Neuronal stem cell (in vitro differentiated cells): ENCODE results near the gene DDX3X.
"Not testable (repeated sequence)": the region's sequence is repeated elsewhere in the genome, so short reads cannot be mapped to it uniquely, and the experiment has no call there.

Experiments used
- DNase-seq: peaks from one replicate; pipeline ENCODE4 v3.0.0-alpha.2; 2013; ENCODE audit warnings: low spot score
- H2AFZ ChIP-seq: one replicate; pipeline ENCODE4 v1.6.1; 2013; ENCODE audit warnings: mild to moderate bottlenecking, low read length, inconsistent platforms
- H2AK5ac ChIP-seq: 2 replicates; pipeline ENCODE4 v1.6.1; 2013; ENCODE audit warnings: low read depth, mild to moderate bottlenecking, inconsistent platforms, low read length, moderate library complexity, mixed read lengths
- H2BK120ac ChIP-seq: 2 replicates; pipeline ENCODE4 v1.6.1; 2013; ENCODE audit warnings: low read depth, mild to moderate bottlenecking, inconsistent platforms, low read length, moderate library complexity, mixed read lengths
- H2BK12ac ChIP-seq: one replicate; pipeline ENCODE4 v1.6.1; 2013; ENCODE audit warnings: low read length, inconsistent platforms
- H2BK15ac ChIP-seq: 2 replicates; pipeline ENCODE4 v1.6.1; 2013; ENCODE audit warnings: mild to moderate bottlenecking, low read length, inconsistent platforms, mixed read lengths
- H2BK5ac ChIP-seq: one replicate; pipeline ENCODE4 v1.6.1; 2013; ENCODE audit warnings: inconsistent platforms, mild to moderate bottlenecking, low read length, moderate library complexity
- H3K14ac ChIP-seq: one replicate; pipeline ENCODE4 v1.6.1; 2013; ENCODE audit warnings: low read length, inconsistent platforms
- H3K18ac ChIP-seq: 2 replicates; pipeline ENCODE4 v1.6.1; 2013; ENCODE audit warnings: low read length, inconsistent platforms
- H3K23ac ChIP-seq: 2 replicates; pipeline ENCODE4 v1.6.1; 2013; ENCODE audit warnings: low read depth, mild to moderate bottlenecking, mixed read lengths, low read length, inconsistent platforms; ENCODE audit not compliant: poor library complexity
- H3K27ac ChIP-seq: replicated peaks from 3 replicates; pipeline ENCODE4 v1.5.1; 2013; ENCODE audit warnings: low read length, inconsistent platforms
- H3K27me3 ChIP-seq, 3 experiments: 2 replicates each; pipeline ENCODE4 v1.6.1; 2013; ENCODE audit warnings: low read length in 3 of 3, mild to moderate bottlenecking in 2 of 3, inconsistent platforms in 1 of 3, low read depth in 1 of 3, mixed read lengths in 1 of 3, moderate library complexity in 1 of 3; ENCODE audit not compliant: control insufficient read depth in 3 of 3, insufficient read depth in 3 of 3
- H3K36me3 ChIP-seq, 2 donors: replicated peaks in 1 of 2; 2 replicates each; pipeline ENCODE4 v1.6.1; 2013; ENCODE audit warnings: low read length in 2 of 2; ENCODE audit not compliant: control insufficient read depth in 2 of 2, insufficient read depth in 2 of 2
- H3K4ac ChIP-seq: 2 replicates; pipeline ENCODE4 v1.6.1; 2013; ENCODE audit warnings: inconsistent platforms, mild to moderate bottlenecking, low read length, moderate library complexity
- H3K4me1 ChIP-seq, 2 donors: 1 replicate in 1 of 2; 2 replicates in 1 of 2; pipeline ENCODE4 v1.6.1; 2013; ENCODE audit warnings: low read length in 2 of 2, low read depth in 1 of 2; ENCODE audit not compliant: control insufficient read depth in 2 of 2, insufficient read depth in 1 of 2
- H3K4me2 ChIP-seq: one replicate; pipeline ENCODE4 v1.6.1; 2013; ENCODE audit warnings: mild to moderate bottlenecking, low read length, inconsistent platforms; ENCODE audit not compliant: insufficient read depth, poor library complexity, severe bottlenecking
- H3K4me3 ChIP-seq, 2 donors: 2 replicates each; pipeline ENCODE4 v1.5.1; 2013; ENCODE audit warnings: low read length in 2 of 2, mild to moderate bottlenecking in 2 of 2, inconsistent platforms in 1 of 2, moderate library complexity in 1 of 2
- H3K79me1 ChIP-seq: one replicate; pipeline ENCODE4 v1.6.1; 2013; ENCODE audit warnings: low read depth, mild to moderate bottlenecking, inconsistent platforms, low read length, moderate library complexity
- H3K9ac ChIP-seq: one replicate; pipeline ENCODE4 v1.6.1; 2013; ENCODE audit warnings: mild to moderate bottlenecking, low read depth, low read length, inconsistent platforms; ENCODE audit not compliant: poor library complexity
- H3K9me3 ChIP-seq, 2 donors: replicated peaks in 1 of 2; 2 replicates each; pipeline versions ENCODE3 to v1.6.1; 2013; ENCODE audit warnings: low read length in 2 of 2, mild to moderate bottlenecking in 2 of 2, inconsistent platforms in 1 of 2, low read depth in 1 of 2, mixed read lengths in 1 of 2, moderate library complexity in 1 of 2; ENCODE audit not compliant: control insufficient read depth in 2 of 2, insufficient read depth in 1 of 2
- H4K8ac ChIP-seq: one replicate; pipeline ENCODE4 v1.6.1; 2013; ENCODE audit warnings: low read depth, mild to moderate bottlenecking, inconsistent platforms, low read length, moderate library complexity
- H4K91ac ChIP-seq: one replicate; pipeline ENCODE4 v1.6.1; 2013; ENCODE audit warnings: low read length, low read depth, mild to moderate bottlenecking, inconsistent platforms; ENCODE audit not compliant: poor library complexity
- WGBS, 2 donors: extraction: QIAGEN DNeasy Blood & Tissue Kit; methylation state at CpG; one replicate each; pipeline ENCODE4 v1.1.7; 2013; ENCODE audit warnings: missing lambda C conversion rate in 2 of 2, mixed read lengths in 1 of 2; ENCODE audit not compliant: insufficient read length in 2 of 2, insufficient replicate concordance in 1 of 2; ENCODE audit errors: extremely low coverage in 2 of 2; 5-methylcytosine and 5-hydroxymethylcytosine counted together

The DDX3X gene

DNA sequence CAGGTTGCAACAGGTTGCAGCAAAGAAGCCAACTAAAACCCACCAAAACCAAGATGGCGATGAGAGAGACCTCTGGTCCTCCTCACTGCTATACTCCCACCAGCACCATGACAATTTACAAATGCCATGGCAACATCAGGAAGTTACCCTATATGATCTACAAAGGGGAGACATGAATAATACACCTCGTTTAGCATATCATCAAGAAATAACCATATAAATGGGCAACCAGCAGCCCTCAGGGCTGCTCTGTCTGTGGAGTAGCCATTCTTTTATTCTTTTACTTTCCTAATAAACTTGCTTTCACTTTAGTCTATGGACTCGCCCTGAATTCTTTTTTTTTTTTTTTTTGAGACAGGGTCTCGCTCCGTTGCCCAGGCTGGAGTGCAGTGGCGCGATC lies 56.6 kb downstream of the DDX3X start:
- not testable (repeated sequence) for H2AFZ ChIP-seq, H3K18ac ChIP-seq, H2BK120ac ChIP-seq, H4K91ac ChIP-seq, H2BK12ac ChIP-seq, H3K23ac ChIP-seq, H2AK5ac ChIP-seq, DNase-seq, H3K4me2 ChIP-seq, H4K8ac ChIP-seq, H2BK15ac ChIP-seq, H2BK5ac ChIP-seq, H3K9ac ChIP-seq, H3K27me3 ChIP-seq, H3K79me1 ChIP-seq, H3K27ac ChIP-seq, H3K14ac ChIP-seq, H3K4me3 ChIP-seq, H3K9me3 ChIP-seq, H3K4me1 ChIP-seq, H3K36me3 ChIP-seq, H3K4ac ChIP-seq
- no CpG with 5 or more reads among the region's 7 CpGs for whole genome bisulfite sequencing, 2 donors

DNA sequence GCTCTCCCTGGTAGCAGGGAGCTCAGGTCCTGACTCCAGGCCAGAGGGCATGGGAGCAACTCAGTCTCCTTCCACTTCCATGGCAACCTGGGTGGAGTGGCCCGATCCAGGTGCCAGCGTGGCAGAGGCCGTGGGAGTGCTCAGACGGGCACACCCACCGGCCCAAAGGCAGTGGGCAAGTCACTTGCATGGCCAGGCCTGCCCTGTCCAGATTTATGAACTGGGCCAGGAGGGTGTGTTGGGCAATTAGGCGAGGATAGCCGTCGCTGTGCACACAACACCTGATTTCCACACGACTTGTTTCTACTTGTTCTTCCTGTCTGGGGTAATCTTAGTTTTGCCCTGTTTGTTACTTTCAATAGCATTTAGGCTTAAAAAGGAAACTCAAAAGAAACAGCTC lies 57.6 kb downstream of the DDX3X start:
- Histone ChIP-seq H4K91ac (no peak overlapping the region), H4K8ac (no peak overlapping the region), H3K18ac (no peak overlapping the region), H2BK15ac (no peak overlapping the region), H2BK5ac (no peak overlapping the region), H2BK120ac (no peak overlapping the region), H2AK5ac (no peak overlapping the region), H3K4me1 (no peaks in the 10 kb centered on the region), H3K23ac (peak overlapping the region; percentile 31), H3K4ac (no peak overlapping the region), H3K14ac (no peak overlapping the region), H3K9me3 (no peaks in the 10 kb centered on the region), H3K4me2 (no peak overlapping the region), H3K4me3 (no peak overlapping the region), H2BK12ac (no peak overlapping the region), H3K79me1 (no peaks in the 10 kb centered on the region), H3K27ac (no peak overlapping the region), H2AFZ (no peak overlapping the region), H3K36me3 (no peaks in the 10 kb centered on the region), H3K27me3 (no peaks in the 10 kb centered on the region), H3K9ac (no peak overlapping the region)
- WGBS, 2 donors = no CpG with 5 or more reads among the region's 9 CpGs
- no peak for DNase-seq

DNA sequence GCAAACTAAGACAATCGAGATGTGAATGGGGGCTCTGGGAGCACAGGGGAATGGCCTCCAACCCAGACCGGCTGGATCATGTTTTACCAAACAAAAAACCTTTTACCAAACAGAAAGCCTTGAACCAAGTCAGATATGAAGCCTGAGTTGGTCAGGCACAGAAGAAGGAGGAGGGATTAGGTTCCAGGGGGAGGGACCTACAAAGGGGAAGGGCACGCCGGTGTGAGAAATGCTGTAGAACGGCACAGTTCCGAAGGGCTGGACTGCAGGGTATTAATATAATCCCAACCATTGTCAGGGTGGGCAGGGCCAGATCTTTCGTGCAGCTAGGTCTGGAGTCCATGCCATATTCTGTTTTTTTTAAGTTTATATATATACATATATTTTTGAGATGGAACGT lies 60.3 kb downstream of the DDX3X start:
- Histone ChIP-seq H3K4me2 (no peak overlapping the region), H2BK5ac (no peak overlapping the region), H3K27me3 (no peaks in the 10 kb centered on the region), H3K4me3 (no peak overlapping the region), H2BK12ac (no peak overlapping the region), H2AFZ (no peak overlapping the region), H3K27ac (no peak overlapping the region), H2BK15ac (no peak overlapping the region), H3K23ac (no peak overlapping the region), H3K79me1 (no peaks in the 10 kb centered on the region), H3K14ac (no peak overlapping the region), H3K9ac (no peak overlapping the region), H3K18ac (no peak overlapping the region), H3K9me3 (no peaks in the 10 kb centered on the region), H3K4ac (no peak overlapping the region), H4K91ac (no peak overlapping the region), H4K8ac (no peak overlapping the region), H3K36me3 (no peaks in the 10 kb centered on the region), H3K4me1 (no peaks in the 10 kb centered on the region), H2AK5ac (no peak overlapping the region), H2BK120ac (no peak overlapping the region)
- no peak for DNase-seq
- WGBS, 2 donors = no CpG with 5 or more reads among the region's 8 CpGs

DNA sequence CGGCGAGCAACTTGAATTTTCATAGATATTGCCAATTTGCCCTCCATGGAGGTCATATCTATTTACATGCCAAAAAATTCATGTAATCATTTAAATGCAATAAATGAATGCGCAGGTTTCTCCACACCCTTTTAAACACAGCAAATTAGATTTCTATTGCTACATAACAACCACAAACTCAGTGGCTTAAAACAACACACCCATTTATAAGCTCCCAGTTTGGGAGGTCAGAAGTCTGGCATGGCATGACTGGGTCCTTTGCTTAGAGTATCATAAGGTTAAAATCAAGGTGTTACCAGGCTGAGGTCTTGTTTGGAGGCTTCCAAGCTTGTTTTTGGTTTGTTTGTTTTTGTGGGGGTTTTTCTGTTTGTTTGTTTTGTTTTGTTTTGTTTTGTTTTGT lies 63.3 kb downstream of the DDX3X start:
- Histone ChIP-seq H2BK120ac (no peak overlapping the region), H4K8ac (no peak overlapping the region), H3K4me3 (no peak overlapping the region), H2BK12ac (no peak overlapping the region), H3K36me3 (no peaks in the 10 kb centered on the region), H3K9me3 (no peaks in the 10 kb centered on the region), H3K4ac (no peak overlapping the region), H2BK5ac (no peak overlapping the region), H3K14ac (no peak overlapping the region), H3K4me1 (no peaks in the 10 kb centered on the region), H3K79me1 (no peaks in the 10 kb centered on the region), H3K4me2 (no peak overlapping the region), H3K18ac (no peak overlapping the region), H3K27ac (no peak overlapping the region), H2AK5ac (no peak overlapping the region), H3K27me3 (no peaks in the 10 kb centered on the region), H3K23ac (no peak overlapping the region), H3K9ac (no peak overlapping the region), H2AFZ (no peak overlapping the region), H2BK15ac (no peak overlapping the region), H4K91ac (no peak overlapping the region)
- DNase-seq = no peak
- WGBS, 2 donors = no CpG with 5 or more reads among the region's 3 CpGs
